Activated naive CD4-positive, alpha-beta T cell treated with anti-CD3 and anti-CD28 coated beads, Interleukin-2, amount 50 U/mL, for 16 hours (primary cell): ENCODE data around the gene TK2.
A peak's percentile ranks its signal among the peaks of the same experiment; 100 is the strongest.
"Not testable (repeated sequence)": the region's sequence is repeated elsewhere in the genome, so short reads cannot be mapped to it uniquely, and the experiment has no call there.

Experiments used
- DNase-seq: peaks from one replicate; pipeline ENCODE4 v3.0.0-alpha.2; 2020

Gene TK2

GRCh38 chr16:66480265-66481080 lies 69.4 kb downstream of the TK2 start:
- DNase-seq: no peak

- DNase-seq: no peak
Observed at GRCh38 chr16:66479661-66480264, 70.2 kb downstream of the TK2 start.

GRCh38 chr16:66478733-66479511 lies 71.0 kb downstream of the TK2 start:
- peak; percentile 85 for DNase-seq

GRCh38 chr16:66477028-66477515 lies 72.8 kb downstream of the TK2 start:
- DNase-seq: no peak

GRCh38 chr16:66476328-66477027 lies 73.4 kb downstream of the TK2 start:
- DNase-seq: peak; percentile 66

GRCh38 chr16:66475232-66475631 lies 74.7 kb downstream of the TK2 start:
- DNase-seq: no peak

- peak; percentile 55 for DNase-seq
Observed at GRCh38 chr16:66474750-66475199, 75.1 kb downstream of the TK2 start.

- DNase-seq: no peak
Observed at GRCh38 chr16:66473654-66474519, 76.0 kb downstream of the TK2 start.

- DNase-seq: no peak
Observed at GRCh38 chr16:66473051-66473571, 76.8 kb downstream of the TK2 start.

- no peak for DNase-seq
Observed at GRCh38 chr16:66471716-66472393, 78.1 kb downstream of the TK2 start.

GRCh38 chr16:66471264-66471663 lies 78.7 kb downstream of the TK2 start:
- DNase-seq: no peak

- DNase-seq: no peak
Observed at GRCh38 chr16:66470556-66470955, 79.4 kb downstream of the TK2 start.

- no peak for DNase-seq
Observed at GRCh38 chr16:66469947-66470546, 79.9 kb downstream of the TK2 start.

GRCh38 chr16:66469291-66469946 lies 80.5 kb downstream of the TK2 start:
- DNase-seq: no peak

- no peak for DNase-seq
Observed at GRCh38 chr16:66468321-66468965, 81.5 kb downstream of the TK2 start.

GRCh38 chr16:66467611-66468010 lies 82.3 kb downstream of the TK2 start:
- no peak for DNase-seq

GRCh38 chr16:66466636-66467035 lies 83.3 kb downstream of the TK2 start:
- not testable (repeated sequence) for DNase-seq

- not testable (repeated sequence) for DNase-seq
Observed at GRCh38 chr16:66465946-66466345, 84.0 kb downstream of the TK2 start.

- DNase-seq: no peak
Observed at GRCh38 chr16:66462912-66463311, 87.0 kb downstream of the TK2 start.
